ENCODE results near the gene SMG6.
A peak's percentile ranks its signal among the peaks of the same experiment; 100 is the strongest.

SMG6 gene

DNA sequence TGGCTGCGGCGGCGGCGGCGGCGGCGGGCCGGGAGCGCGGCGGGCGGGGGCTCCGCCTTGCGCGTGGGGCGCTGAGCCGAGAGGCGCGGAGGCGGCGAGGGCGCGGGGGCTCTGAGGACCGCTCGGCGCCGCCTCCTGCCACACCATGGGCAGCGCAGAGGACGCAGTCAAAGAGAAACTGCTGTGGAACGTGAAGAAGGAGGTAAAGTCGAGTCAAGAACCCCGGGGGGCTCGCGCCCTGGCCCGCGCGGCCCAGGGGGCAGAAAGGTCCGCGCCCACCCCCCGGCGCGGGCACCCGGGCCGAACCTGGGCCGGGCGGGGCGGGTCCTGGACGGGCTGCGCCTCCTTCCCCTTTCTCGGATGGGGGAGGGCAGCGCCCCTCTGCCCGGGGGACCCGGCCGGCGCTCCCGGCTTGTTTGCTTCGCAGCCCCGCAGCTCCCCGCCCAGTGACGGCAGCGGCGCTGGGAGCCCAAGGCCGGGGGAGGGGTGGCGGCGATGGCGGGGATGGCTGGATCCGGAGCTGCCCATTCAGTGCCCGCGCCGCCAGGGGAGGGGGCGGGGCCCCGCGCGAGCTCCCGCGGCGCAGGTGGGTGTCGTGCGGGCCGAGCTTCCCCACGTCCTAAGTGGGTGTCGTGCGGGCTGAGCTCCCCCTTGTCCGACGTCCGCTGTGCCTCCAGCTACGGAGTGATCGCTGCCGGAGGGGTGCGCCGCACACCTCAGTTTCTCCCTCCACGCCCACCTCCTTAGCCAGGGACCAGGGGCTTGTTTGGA is 34.1 kb upstream of the SMG6 start:
- Histone ChIP-seq H2BK5ac (ENCODE audit: low read length) (no peak overlapping the region), H2AFZ (ENCODE audit: low read length) (peak overlapping the region; percentile 84), H3K4ac (ENCODE audit: low read length) (no peak overlapping the region), H3K36me3 (replicated peaks in 1 of 2; ENCODE audit: control insufficient read depth in 2 of 2, insufficient read depth in 2 of 2, low read length in 2 of 2) (peaks cover 29 to 44% of the 10 kb centered on the region in 2 donors), H4K91ac (ENCODE audit: low read depth, low read length, poor library complexity) (no peak overlapping the region), H3K4me1 (ENCODE audit: control insufficient read depth in 2 of 2, insufficient read depth in 1 of 2, low read depth in 1 of 2, low read length in 2 of 2) (peaks cover 8 to 15% of the 10 kb centered on the region in 2 donors), H3K9me3 (replicated peaks in 1 of 2; ENCODE audit: control insufficient read depth in 2 of 2, insufficient read depth in 1 of 2, low read depth in 1 of 2, low read length in 2 of 2) (no peaks in the 10 kb centered on the region), H4K8ac (ENCODE audit: low read depth, low read length) (no peak overlapping the region), H3K9ac (ENCODE audit: low read depth, low read length, poor library complexity) (peak overlapping the region; percentile 88), H3K79me1 (ENCODE audit: low read depth, low read length) (peaks cover 11% of the 10 kb centered on the region), H3K23ac (ENCODE audit: low read depth, low read length, poor library complexity) (peak overlapping the region; percentile 26), H2BK15ac (ENCODE audit: low read length) (peak overlapping the region; percentile 30), H2BK120ac (ENCODE audit: low read depth, low read length) (no peak overlapping the region), H3K4me3 (ENCODE audit: low read length in 2 of 2) (peak overlapping the region; percentile 90 to 91), H3K14ac (ENCODE audit: low read length) (no peak overlapping the region), H3K18ac (ENCODE audit: low read length) (peak overlapping the region; percentile 95), H3K27ac (replicated peaks; ENCODE audit: low read length) (peak overlapping the region; percentile 59), H3K27me3 (ENCODE audit: control insufficient read depth in 3 of 3, insufficient read depth in 3 of 3, low read depth in 1 of 3, low read length in 3 of 3) (no peaks in the 10 kb centered on the region), H3K4me2 (ENCODE audit: insufficient read depth, low read length, poor library complexity, severe bottlenecking) (peak overlapping the region; percentile 89), H2AK5ac (ENCODE audit: low read depth, low read length) (no peak overlapping the region), H2BK12ac (ENCODE audit: low read length) (no peak overlapping the region)
- WGBS, 2 donors (ENCODE audit: extremely low coverage in 2 of 2, insufficient read length in 2 of 2, insufficient replicate concordance in 1 of 2), result no CpG with 5 or more reads among the region's 92 CpGs
- DNase-seq (ENCODE audit: low spot score), result peak; percentile 42

- peak within 1 kb of the TSS; percentile 45 for H3K23ac ChIP-seq (ENCODE audit: low read depth, low read length, poor library complexity)
- DNase-seq (ENCODE audit: low spot score), result peak; percentile 59
- peak within 1 kb of the TSS; percentile 96 for H3K18ac ChIP-seq (ENCODE audit: low read length)
- no CpG with 5 or more reads among the region's 77 CpGs for WGBS, 2 donors (ENCODE audit: extremely low coverage in 2 of 2, insufficient read length in 2 of 2, insufficient replicate concordance in 1 of 2)
- peak within 1 kb of the TSS; percentile 63 for H2BK120ac ChIP-seq (ENCODE audit: low read depth, low read length)
- no peak within 1 kb of the TSS for H3K4ac ChIP-seq (ENCODE audit: low read length)
- H2AK5ac ChIP-seq (ENCODE audit: low read depth, low read length), result peak within 1 kb of the TSS; percentile 89
- H3K36me3 ChIP-seq (replicated peaks in 1 of 2; ENCODE audit: control insufficient read depth in 2 of 2, insufficient read depth in 2 of 2, low read length in 2 of 2), result peaks cover 30 to 50% of the 10 kb centered on the region in 2 donors
- peak within 1 kb of the TSS; percentile 84 for H2AFZ ChIP-seq (ENCODE audit: low read length)
- H2BK5ac ChIP-seq (ENCODE audit: low read length), result peak within 1 kb of the TSS; percentile 46
- peaks cover 11% of the 10 kb centered on the region for H3K79me1 ChIP-seq (ENCODE audit: low read depth, low read length)
- H3K27ac ChIP-seq (replicated peaks; ENCODE audit: low read length), result peak within 1 kb of the TSS; percentile 67
- H3K4me2 ChIP-seq (ENCODE audit: insufficient read depth, low read length, poor library complexity, severe bottlenecking), result peak within 1 kb of the TSS; percentile 89
- H4K8ac ChIP-seq (ENCODE audit: low read depth, low read length), result no peak within 1 kb of the TSS
- H3K14ac ChIP-seq (ENCODE audit: low read length), result peak within 1 kb of the TSS; percentile 84
- peak within 1 kb of the TSS; percentile 90 to 91 for H3K4me3 ChIP-seq (ENCODE audit: low read length in 2 of 2)
- H2BK12ac ChIP-seq (ENCODE audit: low read length), result no peak within 1 kb of the TSS
- H2BK15ac ChIP-seq (ENCODE audit: low read length), result peak within 1 kb of the TSS; percentile 30
- H3K9ac ChIP-seq (ENCODE audit: low read depth, low read length, poor library complexity), result peak within 1 kb of the TSS; percentile 88
- H4K91ac ChIP-seq (ENCODE audit: low read depth, low read length, poor library complexity), result no peak within 1 kb of the TSS
- H3K9me3 ChIP-seq (replicated peaks in 1 of 2; ENCODE audit: control insufficient read depth in 2 of 2, insufficient read depth in 1 of 2, low read depth in 1 of 2, low read length in 2 of 2), result no peaks in the 10 kb centered on the region
- H3K27me3 ChIP-seq (ENCODE audit: control insufficient read depth in 3 of 3, insufficient read depth in 3 of 3, low read depth in 1 of 3, low read length in 3 of 3), result no peaks in the 10 kb centered on the region
- H3K4me1 ChIP-seq (ENCODE audit: control insufficient read depth in 2 of 2, insufficient read depth in 1 of 2, low read depth in 1 of 2, low read length in 2 of 2), result peaks cover 8 to 15% of the 10 kb centered on the region in 2 donors
Measured at GRCh38 chr17:2336852-2337543, 33.4 kb upstream of the SMG6 start, which contains the start of gene SGSM2. SGSM2 (plus strand) TSS chr17:2337501; CDS start chr17:2337689, 188 bp downstream.

DNA sequence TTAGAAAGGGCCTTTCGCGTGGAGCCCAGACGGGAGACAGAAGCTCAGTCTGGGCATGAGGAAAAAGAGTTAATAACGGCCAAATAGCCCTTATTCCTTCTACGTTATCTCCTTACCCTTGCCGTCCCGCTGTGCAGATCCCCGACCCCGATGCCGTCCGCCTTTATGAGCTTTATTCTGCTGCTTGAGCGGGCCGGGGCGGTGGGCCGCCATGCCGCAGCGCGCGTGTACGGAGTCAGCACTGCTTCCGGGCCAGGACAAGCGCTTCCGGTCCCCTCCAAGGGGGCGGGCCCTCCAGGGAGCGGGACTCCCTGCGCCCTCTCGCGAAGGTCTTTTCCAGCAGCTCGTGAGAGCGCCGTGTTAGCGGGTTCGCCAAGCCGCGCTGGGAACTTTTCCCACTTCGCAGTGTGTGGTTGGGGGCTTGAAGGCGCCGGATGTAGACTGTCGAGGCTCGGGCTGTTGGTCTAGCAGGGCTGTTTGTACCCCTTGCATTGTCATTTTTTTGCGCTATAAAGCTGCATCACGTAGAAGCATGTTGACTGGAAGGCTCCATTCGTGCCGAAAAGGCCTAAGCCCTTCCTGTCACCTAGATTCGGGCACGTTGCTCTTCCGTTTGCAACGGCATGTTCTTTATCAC is 32.7 kb upstream of the SMG6 start, which contains the start of gene TSR1:
TSR1 (minus strand) TSS at position 243 of the 637 bp plus-strand sequence; CDS start at position 213, 30 bp downstream.
- peak within 1 kb of the TSS; percentile 96 for H3K18ac ChIP-seq (ENCODE audit: low read length)
- H3K14ac ChIP-seq (ENCODE audit: low read length), result peak within 1 kb of the TSS; percentile 84
- peaks cover 8 to 15% of the 10 kb centered on the region in 2 donors for H3K4me1 ChIP-seq (ENCODE audit: control insufficient read depth in 2 of 2, insufficient read depth in 1 of 2, low read depth in 1 of 2, low read length in 2 of 2)
- H2AFZ ChIP-seq (ENCODE audit: low read length), result peak within 1 kb of the TSS; percentile 84
- H2BK12ac ChIP-seq (ENCODE audit: low read length), result no peak within 1 kb of the TSS
- H2BK15ac ChIP-seq (ENCODE audit: low read length), result no peak within 1 kb of the TSS
- no peak within 1 kb of the TSS for H3K4ac ChIP-seq (ENCODE audit: low read length)
- peak within 1 kb of the TSS; percentile 89 for H3K4me2 ChIP-seq (ENCODE audit: insufficient read depth, low read length, poor library complexity, severe bottlenecking)
- no peaks in the 10 kb centered on the region for H3K27me3 ChIP-seq (ENCODE audit: control insufficient read depth in 3 of 3, insufficient read depth in 3 of 3, low read depth in 1 of 3, low read length in 3 of 3)
- peak within 1 kb of the TSS; percentile 63 for H2BK120ac ChIP-seq (ENCODE audit: low read depth, low read length)
- no peak within 1 kb of the TSS for H4K91ac ChIP-seq (ENCODE audit: low read depth, low read length, poor library complexity)
- H3K9me3 ChIP-seq (replicated peaks in 1 of 2; ENCODE audit: control insufficient read depth in 2 of 2, insufficient read depth in 1 of 2, low read depth in 1 of 2, low read length in 2 of 2), result no peaks in the 10 kb centered on the region
- H2AK5ac ChIP-seq (ENCODE audit: low read depth, low read length), result peak within 1 kb of the TSS; percentile 89
- H3K79me1 ChIP-seq (ENCODE audit: low read depth, low read length), result peaks cover 11% of the 10 kb centered on the region
- no peak within 1 kb of the TSS for H4K8ac ChIP-seq (ENCODE audit: low read depth, low read length)
- no CpG with 5 or more reads among the region's 48 CpGs for WGBS, 2 donors (ENCODE audit: extremely low coverage in 2 of 2, insufficient read length in 2 of 2, insufficient replicate concordance in 1 of 2)
- peak within 1 kb of the TSS; percentile 88 for H3K9ac ChIP-seq (ENCODE audit: low read depth, low read length, poor library complexity)
- peak within 1 kb of the TSS; percentile 90 to 91 for H3K4me3 ChIP-seq (ENCODE audit: low read length in 2 of 2)
- H3K36me3 ChIP-seq (replicated peaks in 1 of 2; ENCODE audit: control insufficient read depth in 2 of 2, insufficient read depth in 2 of 2, low read length in 2 of 2), result peaks cover 30 to 50% of the 10 kb centered on the region in 2 donors
- peak within 1 kb of the TSS; percentile 67 for H3K27ac ChIP-seq (replicated peaks; ENCODE audit: low read length)
- H3K23ac ChIP-seq (ENCODE audit: low read depth, low read length, poor library complexity), result peak within 1 kb of the TSS; percentile 45
- peak within 1 kb of the TSS; percentile 46 for H2BK5ac ChIP-seq (ENCODE audit: low read length)
- DNase-seq (ENCODE audit: low spot score), result peak; percentile 85
